H9 (cell line): ENCODE measurements around the gene MARCKS. TPM values are rescaled to one million over a fixed set of nuclear protein-coding genes. Genes with fewer than 3 reads are reported as not detected.

Experiments used
- DNase-seq: peaks from one replicate; pipeline ENCODE4 v3.0.0-alpha.2; 2017
- H2AFZ ChIP-seq: one replicate; pipeline ENCODE4 v1.6.1; 2013; ENCODE audit warnings: mild to moderate bottlenecking, low read length, control low read depth, moderate library complexity
- H2AK5ac ChIP-seq: 2 replicates; pipeline ENCODE4 v1.6.1; 2013; ENCODE audit warnings: low read length, control low read depth, mixed read lengths; ENCODE audit not compliant: insufficient read length
- H2BK120ac ChIP-seq: one replicate; pipeline ENCODE4 v1.6.1; 2013; ENCODE audit warnings: low read depth, mild to moderate bottlenecking, low read length, control low read depth, inconsistent platforms; ENCODE audit not compliant: poor library complexity, severe bottlenecking
- H2BK12ac ChIP-seq: 2 replicates; pipeline ENCODE4 v1.6.1; 2013; ENCODE audit warnings: low read length, control low read depth, mixed read lengths, low read depth; ENCODE audit not compliant: insufficient read length
- H2BK15ac ChIP-seq: 2 replicates; pipeline ENCODE4 v1.6.1; 2013; ENCODE audit warnings: low read depth, low read length, control low read depth
- H2BK20ac ChIP-seq: one replicate; pipeline ENCODE4 v1.6.1; 2013; ENCODE audit warnings: low read depth, mild to moderate bottlenecking, low read length, control low read depth, inconsistent platforms; ENCODE audit not compliant: poor library complexity, severe bottlenecking
- H2BK5ac ChIP-seq: 2 replicates; pipeline ENCODE4 v1.6.1; 2013; ENCODE audit warnings: low read length, control low read depth, mixed read lengths; ENCODE audit not compliant: insufficient read length
- H3K14ac ChIP-seq: 2 replicates; pipeline ENCODE4 v1.6.1; 2013; ENCODE audit warnings: low read length, control low read depth; ENCODE audit not compliant: insufficient read depth
- H3K18ac ChIP-seq: 2 replicates; pipeline ENCODE4 v1.6.1; 2013; ENCODE audit warnings: low read depth, mild to moderate bottlenecking, mixed read lengths, low read length, control low read depth; ENCODE audit not compliant: insufficient read length
- H3K23ac ChIP-seq: 2 replicates; pipeline ENCODE4 v1.6.1; 2013; ENCODE audit warnings: low read length, control low read depth, mixed read lengths, low read depth; ENCODE audit not compliant: insufficient read length
- H3K23me2 ChIP-seq: 2 replicates; pipeline ENCODE4 v1.6.1; 2013; ENCODE audit warnings: low read depth, mild to moderate bottlenecking, mixed read lengths, low read length, control low read depth; ENCODE audit not compliant: insufficient read length, poor library complexity, severe bottlenecking
- H3K27ac ChIP-seq: 2 replicates; pipeline ENCODE4 v1.5.1; 2013; ENCODE audit warnings: low read length, control low read depth, mixed read lengths, low read depth; ENCODE audit not compliant: insufficient read length
- H3K27me3 ChIP-seq: 2 replicates; pipeline ENCODE4 v1.6.1; 2013; ENCODE audit warnings: low read length, control low read depth, inconsistent platforms; ENCODE audit not compliant: insufficient read depth
- H3K4ac ChIP-seq: 2 replicates; pipeline ENCODE4 v1.6.1; 2013; ENCODE audit warnings: low read depth, mild to moderate bottlenecking, control low read depth, inconsistent platforms, low read length, moderate library complexity
- H3K4me1 ChIP-seq: 2 replicates; pipeline ENCODE4 v1.6.1; 2013; ENCODE audit warnings: low read length, control low read depth, inconsistent platforms; ENCODE audit not compliant: insufficient read depth
- H3K4me2 ChIP-seq: 2 replicates; pipeline ENCODE4 v1.6.1; 2013; ENCODE audit warnings: low read length, control low read depth, mixed read lengths; ENCODE audit not compliant: insufficient read length, insufficient read depth
- H3K56ac ChIP-seq: 2 replicates; pipeline ENCODE4 v1.6.1; 2013; ENCODE audit warnings: low read depth, mild to moderate bottlenecking, mixed read lengths, low read length, control low read depth; ENCODE audit not compliant: insufficient read length
- H3K79me1 ChIP-seq: 2 replicates; pipeline ENCODE4 v1.6.1; 2013; ENCODE audit warnings: low read depth, mild to moderate bottlenecking, moderate library complexity, low read length, control low read depth, inconsistent platforms; ENCODE audit not compliant: insufficient read depth, poor library complexity, severe bottlenecking
- H3K79me2 ChIP-seq: 2 replicates; pipeline ENCODE4 v1.6.1; 2013; ENCODE audit warnings: low read length, control low read depth, inconsistent platforms; ENCODE audit not compliant: insufficient read depth
- H3K9ac ChIP-seq: 2 replicates; pipeline ENCODE4 v1.6.1; 2013; ENCODE audit warnings: low read length, control low read depth, mixed read lengths; ENCODE audit not compliant: insufficient read length; ENCODE audit errors: extremely low read depth
- H3K9me3 ChIP-seq: one replicate; pipeline ENCODE4 v1.6.1; 2013; ENCODE audit warnings: low read depth, low read length, inconsistent platforms; ENCODE audit not compliant: control insufficient read depth
- H3T11ph ChIP-seq: one replicate; pipeline ENCODE4 v1.6.1; 2013; ENCODE audit warnings: mild to moderate bottlenecking, low read length, control low read depth, inconsistent platforms
- H4K20me1 ChIP-seq: one replicate; pipeline ENCODE4 v1.6.1; 2013; ENCODE audit not compliant: control insufficient read depth, insufficient read length, insufficient read depth
- H4K5ac ChIP-seq: 2 replicates; pipeline ENCODE4 v1.6.1; 2013; ENCODE audit warnings: low read depth, mild to moderate bottlenecking, mixed read lengths, low read length, control low read depth; ENCODE audit not compliant: insufficient read length
- H4K8ac ChIP-seq: replicated peaks from 2 replicates; pipeline ENCODE4 v1.6.1; 2013; ENCODE audit warnings: low read length, control low read depth, mixed read lengths, low read depth; ENCODE audit not compliant: insufficient read length
- H4K91ac ChIP-seq: 2 replicates; pipeline ENCODE4 v1.6.1; 2013; ENCODE audit warnings: low read depth, mild to moderate bottlenecking, moderate library complexity, mixed read lengths, low read length, control low read depth; ENCODE audit not compliant: insufficient read length
- H3K27ac Mint-ChIP-seq, 3 experiments: 2 replicates in 2 of 3; 3 replicates in 1 of 3; pipeline ENCODE4 v1.8.0; 2020 to 2021; ENCODE audit warnings: mixed read lengths in 3 of 3, mild to moderate bottlenecking in 1 of 3, moderate library complexity in 1 of 3
- H3K27me3 Mint-ChIP-seq: 2 replicates; pipeline ENCODE4 v1.8.0; 2021; ENCODE audit warnings: low read depth, mild to moderate bottlenecking, moderate library complexity, mixed read lengths
- H3K36me3 Mint-ChIP-seq, 3 experiments: 2 replicates in 2 of 3; 3 replicates in 1 of 3; pipeline ENCODE4 v1.8.0; 2020 to 2021; ENCODE audit warnings: low read depth in 3 of 3, mixed read lengths in 3 of 3; ENCODE audit not compliant: insufficient read depth in 1 of 3
- H3K4me1 Mint-ChIP-seq, 2 experiments: 2 replicates each; pipeline ENCODE4 v1.8.0; 2020; ENCODE audit warnings: mixed read lengths in 2 of 2
- H3K4me3 Mint-ChIP-seq, 2 experiments: 2 replicates in 1 of 2; 3 replicates in 1 of 2; pipeline ENCODE4 v1.8.0; 2020 to 2021; ENCODE audit warnings: mild to moderate bottlenecking in 2 of 2, mixed read lengths in 2 of 2, moderate library complexity in 1 of 2
- H3K9me3 Mint-ChIP-seq, 2 experiments: 2 replicates in 1 of 2; 3 replicates in 1 of 2; pipeline ENCODE4 v1.8.0; 2020; ENCODE audit warnings: mild to moderate bottlenecking in 2 of 2, mixed read lengths in 2 of 2, moderate library complexity in 1 of 2
- CTCF ChIP-seq: fragments of 200-600 bp; sonication (generic); conservative IDR thresholded peaks from 3 replicates; pipeline ENCODE4 v1.8.0; 2021; ENCODE audit warnings: antibody characterized with exemption, mild to moderate bottlenecking
- WGBS: extraction: QIAGEN DNeasy Blood & Tissue Kit; methylation state at CpG from one replicate; pipeline ENCODE4 v1.1.7; 2013; ENCODE audit warnings: missing lambda C conversion rate, low lambda C conversion rate, mixed read lengths; ENCODE audit not compliant: insufficient read length; ENCODE audit errors: extremely low coverage; 5-methylcytosine and 5-hydroxymethylcytosine counted together
- total RNA-seq: library from RNA; stranded (reverse); gene quantifications from 2 replicates; pipeline ENCODE4 v1.2.1, GENCODE V29; 2021

Gene MARCKS
- total RNA-seq, 1 experiment from 2014 or later = 164 TPM

GRCh38 chr6:113884011-113884410 is 26.9 kb downstream of the MARCKS start:
- H2BK15ac ChIP-seq = no peak overlapping the region
- H3K79me1 ChIP-seq = no peaks in the 10 kb centered on the region
- no CpG with 5 or more reads among the region's 2 CpGs for WGBS
- TF ChIP-seq CTCF = no peak
- H3K18ac ChIP-seq = no peak overlapping the region
- Mint-ChIP-seq H3K9me3 (no peaks in the 10 kb centered on the region), H3K27me3 (no peaks in the 10 kb centered on the region), H3K36me3 (no peaks in the 10 kb centered on the region), H3K4me3 (no peak overlapping the region), H3K27ac (no peak overlapping the region), H3K4me1 (peaks cover 0 to 4% of the 10 kb centered on the region in 2 experiments; a peak in 3 of 4 replicates)
- H3K4me2 ChIP-seq = no peak overlapping the region
- H2AK5ac ChIP-seq = no peak overlapping the region
- H3K23ac ChIP-seq = no peak overlapping the region
- no peaks in the 10 kb centered on the region for H3K23me2 ChIP-seq
- no peak overlapping the region for H4K5ac ChIP-seq
- H4K91ac ChIP-seq = no peak overlapping the region
- H4K8ac ChIP-seq = no peak overlapping the region
- no peak overlapping the region for H3K4ac ChIP-seq
- no peak overlapping the region for H2BK5ac ChIP-seq
- H3T11ph ChIP-seq = no peak overlapping the region
- H2AFZ ChIP-seq = no peak overlapping the region
- H3K9ac ChIP-seq = no peak overlapping the region
- H2BK20ac ChIP-seq = no peak overlapping the region
- H3K14ac ChIP-seq = no peak overlapping the region
- H3K9me3 ChIP-seq = no peaks in the 10 kb centered on the region
- no peak for DNase-seq
- H3K27me3 ChIP-seq = no peaks in the 10 kb centered on the region
- no peak overlapping the region for H2BK120ac ChIP-seq
- H2BK12ac ChIP-seq = no peak overlapping the region
- no peak overlapping the region for H3K56ac ChIP-seq
- H3K79me2 ChIP-seq = no peaks in the 10 kb centered on the region
- H3K4me1 ChIP-seq = no peaks in the 10 kb centered on the region
- H3K27ac ChIP-seq = no peak overlapping the region
- H4K20me1 ChIP-seq = no peaks in the 10 kb centered on the region
